B cell (primary cell): ENCODE data around the gene NODAL.

Experiments
- CTCF ChIP-seq: fragments of 200-600 bp; IDR thresholded peaks from one replicate; pipeline ENCODE4 v1.8.0; 2022; ENCODE audit warnings: antibody characterized with exemption, mild to moderate bottlenecking
- EZH2 ChIP-seq: IDR thresholded peaks from 2 replicates; pipeline ENCODE4 v1.6.1; 2012; ENCODE audit warnings: borderline replicate concordance, low read depth, mild to moderate bottlenecking, moderate library complexity, low read length; ENCODE audit not compliant: insufficient read depth, poor library complexity, severe bottlenecking

- TF ChIP-seq EZH2 (no peak), CTCF (no peak)
Measured at GRCh38 chr10:70426823-70427222, 14.7 kb downstream of the NODAL start.
